ENCODE measurements around the gene AP1M2. TPM values are rescaled to one million over a fixed set of nuclear protein-coding genes. Genes with fewer than 3 reads are reported as not detected.

The AP1M2 gene
- total and polyA plus RNA-seq, 10 donors = 0.09 to 2.1 (median 0.80) TPM; not detected in 1

DNA sequence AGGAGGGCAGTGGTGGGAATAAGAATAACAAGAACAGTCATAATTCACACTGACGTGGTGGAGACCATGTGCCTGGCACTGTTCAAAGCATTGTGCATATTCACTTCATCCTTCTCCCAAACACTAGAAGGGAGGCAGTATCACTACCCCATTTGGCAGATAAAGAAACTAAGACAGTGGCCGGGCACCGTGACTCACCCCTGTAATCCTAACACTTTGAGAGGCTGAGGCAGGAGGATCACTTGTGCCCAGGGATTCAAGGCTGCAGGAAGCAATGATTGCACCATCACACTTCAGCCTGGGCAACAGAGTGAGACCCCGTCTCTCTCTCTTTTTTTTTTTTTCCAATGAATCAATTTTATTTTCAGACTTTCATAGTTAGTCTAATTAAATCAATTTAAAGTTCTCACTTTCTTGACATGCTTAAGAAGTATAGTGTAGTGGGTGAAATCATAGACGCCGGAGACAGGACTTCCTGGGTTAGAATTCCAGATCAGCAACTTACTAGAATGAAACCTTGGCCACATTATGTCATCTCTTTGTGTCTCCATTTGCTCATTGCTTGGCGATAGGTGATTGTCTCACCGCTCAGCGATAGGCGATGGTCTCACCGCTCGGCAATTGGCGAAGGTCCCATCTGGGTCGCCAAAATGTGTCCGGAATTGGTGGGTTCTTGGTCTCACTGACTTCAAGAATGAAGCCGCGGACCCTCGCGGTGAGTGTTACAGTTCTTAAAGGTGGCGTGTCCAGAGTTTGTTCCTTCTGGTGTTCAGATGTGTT, 48.7 kb downstream of the AP1M2 start:
- Histone ChIP-seq H3K27ac (no peak overlapping the region), H3K9me3 (no peaks in the 10 kb centered on the region), H3K36me3 (no peaks in the 10 kb centered on the region), H3K4me3 (no peak overlapping the region), H3K4me1 (peaks cover 0 to 25% (median 10%) of the 10 kb centered on the region in 6 donors), H3K27me3 (replicated peaks in 1 of 7) (peaks cover 0 to 33% (median 0%) of the 10 kb centered on the region in 7 donors)
- WGBS, 5 donors = 47 to 63% (median 54%) methylated on average over 20 of the region's 20 CpGs
- intact Hi-C loops (cut with DNase I; ENCODE audit: low total_unique reads) = no loop called here
- TF ChIP-seq, protein P1, sequence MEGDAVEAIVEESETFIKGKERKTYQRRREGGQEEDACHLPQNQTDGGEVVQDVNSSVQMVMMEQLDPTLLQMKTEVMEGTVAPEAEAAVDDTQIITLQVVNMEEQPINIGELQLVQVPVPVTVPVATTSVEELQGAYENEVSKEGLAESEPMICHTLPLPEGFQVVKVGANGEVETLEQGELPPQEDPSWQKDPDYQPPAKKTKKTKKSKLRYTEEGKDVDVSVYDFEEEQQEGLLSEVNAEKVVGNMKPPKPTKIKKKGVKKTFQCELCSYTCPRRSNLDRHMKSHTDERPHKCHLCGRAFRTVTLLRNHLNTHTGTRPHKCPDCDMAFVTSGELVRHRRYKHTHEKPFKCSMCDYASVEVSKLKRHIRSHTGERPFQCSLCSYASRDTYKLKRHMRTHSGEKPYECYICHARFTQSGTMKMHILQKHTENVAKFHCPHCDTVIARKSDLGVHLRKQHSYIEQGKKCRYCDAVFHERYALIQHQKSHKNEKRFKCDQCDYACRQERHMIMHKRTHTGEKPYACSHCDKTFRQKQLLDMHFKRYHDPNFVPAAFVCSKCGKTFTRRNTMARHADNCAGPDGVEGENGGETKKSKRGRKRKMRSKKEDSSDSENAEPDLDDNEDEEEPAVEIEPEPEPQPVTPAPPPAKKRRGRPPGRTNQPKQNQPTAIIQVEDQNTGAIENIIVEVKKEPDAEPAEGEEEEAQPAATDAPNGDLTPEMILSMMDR (IDR thresholded peaks at IDR 0.05 in 8 of 11, conservative IDR thresholded peaks at IDR 0.05 in 3 of 11) = no peak
- TF ChIP-seq POLR2A (IDR thresholded peaks at IDR 0.05) (no peak), POLR2AphosphoS5 (IDR thresholded peaks at IDR 0.05) (no peak)
- DNase-seq = no peak

DNA sequence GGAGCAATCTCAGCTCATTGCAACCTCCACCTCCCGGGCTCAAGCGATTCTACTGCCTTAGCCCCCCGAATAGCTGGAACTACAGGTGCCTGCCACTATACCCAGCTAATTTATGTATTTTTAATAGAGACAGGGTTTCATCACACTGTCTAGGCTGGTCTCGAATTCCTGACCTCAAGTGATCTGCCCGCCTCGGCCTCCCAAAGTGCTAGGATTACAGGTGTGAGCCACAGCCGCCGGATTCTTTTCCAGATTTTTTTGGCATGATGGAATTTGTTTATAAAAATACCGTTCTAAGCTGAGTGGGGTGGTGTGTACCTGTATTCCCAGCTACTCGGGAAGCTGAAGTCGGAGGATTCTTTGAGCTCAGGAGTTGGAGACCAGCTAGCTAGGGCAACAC, 49.4 kb downstream of the AP1M2 start:
- intact Hi-C loops (cut with DNase I; ENCODE audit: low total_unique reads) = no loop called here
- Histone ChIP-seq H3K4me3 (no peak overlapping the region), H3K27ac (no peak overlapping the region), H3K4me1 (peaks cover 0 to 17% (median 4%) of the 10 kb centered on the region in 6 donors), H3K36me3 (no peaks in the 10 kb centered on the region), H3K9me3 (peaks cover 0 to under 1% (median 0%) of the 10 kb centered on the region in 8 donors), H3K27me3 (replicated peaks in 1 of 7) (peaks cover 0 to 33% (median 0%) of the 10 kb centered on the region in 7 donors)
- DNase-seq = no peak
- 86 to 90% (median 87%) methylated on average over 11 of the region's 11 CpGs for WGBS, 5 donors
- TF ChIP-seq POLR2A (IDR thresholded peaks at IDR 0.05) = no peak
- no peak for TF ChIP-seq POLR2AphosphoS5 (IDR thresholded peaks at IDR 0.05)
- TF ChIP-seq, protein P1 (IDR thresholded peaks at IDR 0.05 in 8 of 11, conservative IDR thresholded peaks at IDR 0.05 in 3 of 11) = no peak

DNA sequence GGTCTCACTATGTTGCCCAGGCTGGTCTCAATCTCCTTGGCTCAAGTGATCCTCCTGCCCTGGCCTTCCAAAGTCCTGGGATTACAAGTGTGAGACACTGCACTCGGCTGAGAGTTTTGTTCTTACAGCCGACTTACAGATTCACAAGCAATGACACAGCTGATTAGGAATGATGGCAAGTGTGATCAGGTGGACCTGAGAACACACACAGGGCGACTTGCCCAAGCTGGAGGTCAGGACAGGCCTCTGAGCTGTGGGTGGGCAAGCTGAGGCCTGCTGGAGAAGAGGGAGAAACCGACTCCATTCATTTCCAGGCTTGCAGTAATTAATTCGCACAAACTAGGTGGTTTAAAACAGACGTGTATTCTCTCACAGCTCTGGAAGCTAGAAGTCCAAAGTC, 51.5 kb downstream of the AP1M2 start:
- intact Hi-C loops (cut with DNase I; ENCODE audit: low total_unique reads) = no loop called here
- Histone ChIP-seq H3K36me3 (no peaks in the 10 kb centered on the region), H3K27ac (no peak overlapping the region), H3K4me3 (no peak overlapping the region), H3K4me1 (peaks cover 0 to 7% (median 0%) of the 10 kb centered on the region in 6 donors), H3K9me3 (peaks cover 0 to 5% (median 0%) of the 10 kb centered on the region in 8 donors), H3K27me3 (replicated peaks in 1 of 7) (peaks cover 0 to 33% (median 0%) of the 10 kb centered on the region in 7 donors)
- WGBS, 5 donors = 73 to 85% (median 80%) methylated on average over 6 of the region's 6 CpGs
- TF ChIP-seq, protein P1 (IDR thresholded peaks at IDR 0.05 in 8 of 11, conservative IDR thresholded peaks at IDR 0.05 in 3 of 11) = no peak
- no peak for TF ChIP-seq POLR2AphosphoS5 (IDR thresholded peaks at IDR 0.05)
- no peak for TF ChIP-seq POLR2A (IDR thresholded peaks at IDR 0.05)
- no peak for DNase-seq

DNA sequence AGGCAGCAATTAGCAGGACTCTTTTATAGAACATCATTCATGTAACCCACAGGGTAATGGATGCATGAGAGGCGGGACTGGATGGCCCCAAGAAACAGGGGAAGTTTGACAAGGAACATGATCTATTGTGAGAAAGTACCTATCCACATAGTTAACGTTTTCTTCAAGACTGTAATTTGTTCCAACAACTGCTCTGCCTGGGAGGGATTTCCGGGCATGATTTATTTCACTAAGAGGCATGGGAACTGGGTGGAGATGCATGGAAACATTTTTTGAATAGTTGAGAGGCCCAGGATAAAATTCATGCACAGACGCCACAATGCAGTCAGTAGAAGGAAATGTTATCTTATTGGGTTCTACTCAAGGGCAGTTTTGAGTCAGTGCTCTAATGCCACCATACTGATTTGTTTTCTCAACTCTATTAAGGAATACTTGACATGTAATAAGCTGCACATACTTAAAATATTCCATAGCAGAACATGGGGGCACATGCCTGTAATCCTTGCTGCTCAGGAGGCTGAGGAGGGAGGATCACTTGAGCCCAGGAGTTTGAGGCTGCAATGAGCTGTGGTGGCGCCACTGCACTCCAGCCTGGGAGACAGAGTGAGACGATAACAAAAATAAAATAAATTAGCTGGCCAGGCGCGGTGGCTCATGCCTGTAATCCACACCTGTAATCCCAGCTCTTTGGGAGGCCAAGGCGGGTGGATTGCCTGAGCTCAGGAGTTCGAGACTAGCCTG, 53.3 kb downstream of the AP1M2 start:
- H3K27me3 ChIP-seq (replicated peaks in 1 of 7) = peaks cover 0 to 21% (median 0%) of the 10 kb centered on the region in 7 donors
- H3K9me3 ChIP-seq = peaks cover 0 to 5% (median 0%) of the 10 kb centered on the region in 8 donors
- peaks cover 0 to 1% (median 0%) of the 10 kb centered on the region in 6 donors for H3K4me1 ChIP-seq
- 68 to 78% (median 74%) methylated on average over 10 of the region's 10 CpGs for WGBS, 5 donors
- DNase-seq = no peak
- H3K27ac ChIP-seq = peak overlapping the region in 3 of 8 donors; percentile 4 to 57 (median 18)
- no peaks in the 10 kb centered on the region for H3K36me3 ChIP-seq
- TF ChIP-seq, protein P1 (IDR thresholded peaks at IDR 0.05 in 8 of 11, conservative IDR thresholded peaks at IDR 0.05 in 3 of 11) = no peak
- no peak for TF ChIP-seq POLR2AphosphoS5 (IDR thresholded peaks at IDR 0.05)
- TF ChIP-seq POLR2A (IDR thresholded peaks at IDR 0.05) = no peak
- intact Hi-C loops (cut with DNase I; ENCODE audit: low total_unique reads) = no loop called here
- no peak overlapping the region for H3K4me3 ChIP-seq
